A673 (cell line): ENCODE results near the gene JAGN1.

ENCODE experiments used
- CTCF ChIP-seq: fragments of 300-800, 200-600 bp; sonication (generic); conservative IDR thresholded peaks from 2 replicates; pipeline ENCODE4 v1.5.1; 2017; ENCODE audit warnings: low read depth, mild to moderate bottlenecking, antibody characterized with exemption, low read length, moderate library complexity, mixed read lengths
- EZH2 ChIP-seq: fragments of 200-600 bp; sonication (generic); IDR thresholded peaks from 2 replicates; pipeline ENCODE4 v1.6.1; 2017; ENCODE audit warnings: borderline replicate concordance, low read depth, mild to moderate bottlenecking, mixed read lengths, antibody characterized with exemption, low read length; ENCODE audit not compliant: poor library complexity, severe bottlenecking

GRCh38 chr3:9861626-9862130, 28.7 kb upstream of the JAGN1 start:
- no peak for TF ChIP-seq CTCF
- TF ChIP-seq EZH2 = no peak
